ENCODE data around the gene SBF2. TPM values are rescaled to one million over a fixed set of nuclear protein-coding genes. Genes with fewer than 3 reads are reported as not detected.

SBF2 gene
- total RNA-seq, 4 donors from 2014 or later = 19.3 to 28.1 (median 25.8) TPM

DNA sequence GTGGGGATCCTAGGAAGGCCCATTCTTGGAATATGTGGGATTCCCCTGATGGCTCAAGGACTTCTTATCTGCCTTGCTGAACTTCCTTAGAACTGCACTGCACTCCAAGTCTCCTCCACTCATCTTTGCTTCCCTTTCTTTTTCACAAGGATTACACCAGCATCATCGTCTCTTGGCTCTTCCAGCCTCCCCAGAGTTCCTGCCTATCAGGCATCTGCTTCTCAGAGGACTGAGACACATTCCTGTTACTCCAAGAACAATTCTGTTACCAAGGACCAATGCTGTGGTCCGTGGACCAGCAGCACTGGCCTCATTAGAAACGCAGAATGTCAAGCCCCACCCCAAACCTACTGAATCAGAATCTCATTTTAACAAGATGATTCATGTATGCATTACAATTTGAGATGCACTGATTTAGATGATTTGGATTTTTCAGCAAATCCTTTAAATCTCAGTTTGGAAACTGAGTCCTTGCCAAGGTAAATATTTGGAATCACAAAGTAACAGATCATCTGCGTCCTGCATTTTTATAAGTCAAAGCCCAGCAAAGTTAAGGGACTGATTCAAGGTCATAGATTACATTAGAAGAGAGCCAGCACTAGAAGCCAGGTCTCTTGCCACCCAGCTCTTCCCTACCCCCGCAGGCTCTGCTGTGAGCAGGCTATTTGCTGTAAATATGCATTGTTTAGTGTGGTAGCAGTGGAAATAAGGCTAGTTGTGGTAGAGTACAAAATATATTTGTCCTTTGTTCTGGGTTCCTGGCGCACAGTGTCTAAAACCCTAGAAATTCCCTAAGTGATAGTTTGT is 519.2 kb downstream of the SBF2 start:
- TF ChIP-seq POLR2A (IDR thresholded peaks at IDR 0.05) = no peak
- TF ChIP-seq, protein P1, sequence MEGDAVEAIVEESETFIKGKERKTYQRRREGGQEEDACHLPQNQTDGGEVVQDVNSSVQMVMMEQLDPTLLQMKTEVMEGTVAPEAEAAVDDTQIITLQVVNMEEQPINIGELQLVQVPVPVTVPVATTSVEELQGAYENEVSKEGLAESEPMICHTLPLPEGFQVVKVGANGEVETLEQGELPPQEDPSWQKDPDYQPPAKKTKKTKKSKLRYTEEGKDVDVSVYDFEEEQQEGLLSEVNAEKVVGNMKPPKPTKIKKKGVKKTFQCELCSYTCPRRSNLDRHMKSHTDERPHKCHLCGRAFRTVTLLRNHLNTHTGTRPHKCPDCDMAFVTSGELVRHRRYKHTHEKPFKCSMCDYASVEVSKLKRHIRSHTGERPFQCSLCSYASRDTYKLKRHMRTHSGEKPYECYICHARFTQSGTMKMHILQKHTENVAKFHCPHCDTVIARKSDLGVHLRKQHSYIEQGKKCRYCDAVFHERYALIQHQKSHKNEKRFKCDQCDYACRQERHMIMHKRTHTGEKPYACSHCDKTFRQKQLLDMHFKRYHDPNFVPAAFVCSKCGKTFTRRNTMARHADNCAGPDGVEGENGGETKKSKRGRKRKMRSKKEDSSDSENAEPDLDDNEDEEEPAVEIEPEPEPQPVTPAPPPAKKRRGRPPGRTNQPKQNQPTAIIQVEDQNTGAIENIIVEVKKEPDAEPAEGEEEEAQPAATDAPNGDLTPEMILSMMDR (IDR thresholded peaks at IDR 0.05 in 4 of 5, conservative IDR thresholded peaks at IDR 0.05 in 1 of 5) = no peak
- Histone ChIP-seq H3K9me3 (no peaks in the 10 kb centered on the region), H3K27ac (peak overlapping the region in 1 of 4 donors; percentile 34), H3K36me3 (peaks cover 0 to 7% of the 10 kb centered on the region in 2 donors), H3K4me1 (peaks cover 11 to 20% of the 10 kb centered on the region in 2 donors), H3K4me3 (no peak overlapping the region), H3K27me3 (no peaks in the 10 kb centered on the region)
- intact Hi-C loops (cut with DNase I; ENCODE audit: low total_unique reads) (no loop called here), in situ Hi-C loops (cut with MboI; ENCODE audit: low sequenced_read_pairs in 4 of 4) (loop anchor here in 2 of 4 donors (25.0 kb wide), 2 partner anchors 538 to 963 kb away; partner anchors contain the start of gene ADM (in 1 of the 2))
- ATAC-seq (peak in 1 of 2 donors; percentile 68), DNase-seq (no peak)

DNA sequence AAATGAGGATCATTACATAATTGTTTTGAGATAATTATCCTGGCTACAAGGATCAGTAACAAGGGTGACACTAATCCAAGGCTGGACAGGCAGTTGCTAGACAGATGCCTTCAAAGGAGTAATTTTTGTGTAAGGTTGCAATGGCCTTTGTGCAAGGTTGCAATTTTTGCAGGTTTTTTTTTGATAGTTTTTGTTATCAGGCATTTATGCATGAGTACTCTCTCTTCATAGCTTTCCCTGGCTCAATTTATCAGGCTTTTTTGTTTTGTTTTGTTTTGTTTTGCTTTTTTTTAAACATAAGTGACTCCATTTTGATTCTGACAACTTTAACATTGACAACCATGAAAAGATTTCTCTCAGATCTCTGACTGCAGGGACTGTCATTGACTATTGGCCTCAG is 519.9 kb downstream of the SBF2 start:
- intact Hi-C loops (cut with DNase I; ENCODE audit: low total_unique reads) = no loop called here
- DNase-seq = no peak
- Histone ChIP-seq H3K9me3 (no peaks in the 10 kb centered on the region), H3K4me1 (peaks cover 11 to 20% of the 10 kb centered on the region in 2 donors), H3K27me3 (no peaks in the 10 kb centered on the region), H3K27ac (peak overlapping the region in 1 of 4 donors; percentile 34), H3K4me3 (no peak overlapping the region), H3K36me3 (no peaks in the 10 kb centered on the region)
- ATAC-seq = no peak
- no peak for TF ChIP-seq POLR2A (IDR thresholded peaks at IDR 0.05)
- TF ChIP-seq, protein P1 (IDR thresholded peaks at IDR 0.05 in 4 of 5, conservative IDR thresholded peaks at IDR 0.05 in 1 of 5) = no peak
- in situ Hi-C loops (cut with MboI; ENCODE audit: low sequenced_read_pairs in 4 of 4) = loop anchor here in 2 of 4 donors (25.0 kb wide), 2 partner anchors 538 to 963 kb away; partner anchors contain the start of gene ADM (in 1 of the 2)

DNA sequence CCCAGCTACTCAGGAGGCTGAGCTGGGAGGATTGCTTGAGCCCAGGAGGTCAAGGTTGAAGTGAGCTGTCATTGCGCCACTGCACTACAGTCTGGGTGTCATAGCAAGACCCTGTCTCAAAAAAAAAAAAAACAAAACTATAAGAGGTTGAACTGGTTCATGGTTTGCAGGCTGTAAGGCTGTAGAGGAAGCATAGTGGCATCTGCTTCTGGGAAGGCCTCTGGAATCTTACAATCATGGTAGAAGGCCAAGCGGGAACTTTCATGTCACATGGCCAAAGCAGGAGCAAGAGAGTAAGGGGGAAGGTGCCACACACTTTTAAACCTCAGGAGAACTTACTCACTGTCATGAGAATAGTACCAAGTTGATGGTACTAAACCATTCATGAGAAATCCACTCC is 520.5 kb downstream of the SBF2 start:
- no peaks in the 10 kb centered on the region for H3K36me3 ChIP-seq
- intact Hi-C loops (cut with DNase I; ENCODE audit: low total_unique reads) = no loop called here
- in situ Hi-C loops (cut with MboI; ENCODE audit: low sequenced_read_pairs in 4 of 4) = loop anchor here in 2 of 4 donors (25.0 kb wide), 2 partner anchors 539 to 964 kb away; partner anchors contain the start of gene ADM (in 1 of the 2)
- H3K4me1 ChIP-seq = peaks cover 11 to 20% of the 10 kb centered on the region in 2 donors
- no peak overlapping the region for H3K4me3 ChIP-seq
- no peak for ATAC-seq
- TF ChIP-seq POLR2A (IDR thresholded peaks at IDR 0.05) = no peak
- TF ChIP-seq, protein P1 (IDR thresholded peaks at IDR 0.05 in 4 of 5, conservative IDR thresholded peaks at IDR 0.05 in 1 of 5) = no peak
- no peaks in the 10 kb centered on the region for H3K9me3 ChIP-seq
- no peak overlapping the region for H3K27ac ChIP-seq
- no peaks in the 10 kb centered on the region for H3K27me3 ChIP-seq
- DNase-seq = no peak

DNA sequence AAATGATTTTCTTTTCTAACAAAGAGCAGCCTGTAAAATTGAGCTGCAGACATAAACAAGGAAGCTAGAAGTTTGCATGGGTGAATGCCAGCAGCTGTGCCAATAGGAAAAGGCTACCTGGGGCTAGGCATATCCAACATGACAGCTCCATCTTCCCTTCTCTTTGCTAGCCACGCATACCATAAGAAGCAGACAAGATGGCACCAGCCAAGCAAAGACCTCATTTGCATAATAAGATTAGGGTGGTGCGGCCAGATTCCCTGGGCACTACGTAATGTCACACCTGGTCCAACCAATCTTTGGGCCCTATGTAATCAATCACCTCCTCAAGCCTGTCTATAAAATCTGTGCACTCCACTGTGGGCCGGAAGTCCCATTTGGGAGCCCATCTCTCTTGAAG is 521.8 kb downstream of the SBF2 start:
- TF ChIP-seq, protein P1 (IDR thresholded peaks at IDR 0.05 in 4 of 5, conservative IDR thresholded peaks at IDR 0.05 in 1 of 5) = no peak
- no peak for TF ChIP-seq POLR2A (IDR thresholded peaks at IDR 0.05)
- DNase-seq = no peak
- Histone ChIP-seq H3K27me3 (no peaks in the 10 kb centered on the region), H3K36me3 (no peaks in the 10 kb centered on the region), H3K9me3 (no peaks in the 10 kb centered on the region), H3K27ac (no peak overlapping the region), H3K4me1 (peaks cover 11 to 20% of the 10 kb centered on the region in 2 donors), H3K4me3 (no peak overlapping the region)
- no peak for ATAC-seq
- in situ Hi-C loops (cut with MboI; ENCODE audit: low sequenced_read_pairs in 4 of 4) (loop anchor here in 2 of 4 donors (25.0 kb wide), 2 partner anchors 540 to 965 kb away; partner anchors contain the start of gene ADM (in 1 of the 2)), intact Hi-C loops (cut with DNase I; ENCODE audit: low total_unique reads) (no loop called here)

All from gastrocnemius medialis (tissue), 4 donors.